HFFc6 (cell line): ENCODE measurements around the gene FER. TPM values are rescaled to one million over a fixed set of nuclear protein-coding genes. Genes with fewer than 3 reads are reported as not detected.
"Not testable (repeated sequence)": the region's sequence is repeated elsewhere in the genome, so short reads cannot be mapped to it uniquely, and the experiment has no call there.

Source experiments
- DNase-seq: peaks from one replicate; pipeline ENCODE4 v3.0.0-alpha.2; 2018
- H3K27ac Mint-ChIP-seq: 2 replicates; pipeline ENCODE4 v1.8.0; 2020; ENCODE audit warnings: mild to moderate bottlenecking, mixed read lengths
- H3K27me3 Mint-ChIP-seq: 2 replicates; pipeline ENCODE4 v1.8.0; 2021; ENCODE audit warnings: mild to moderate bottlenecking, moderate library complexity, mixed read lengths; ENCODE audit not compliant: insufficient read depth
- H3K36me3 Mint-ChIP-seq: 2 replicates; pipeline ENCODE4 v1.8.0; 2021; ENCODE audit warnings: low read depth, mixed read lengths
- H3K4me1 Mint-ChIP-seq: 2 replicates; pipeline ENCODE4 v1.8.0; 2020; ENCODE audit warnings: low read depth, mixed read lengths
- H3K4me3 Mint-ChIP-seq: 2 replicates; pipeline ENCODE4 v1.8.0; 2020; ENCODE audit warnings: mild to moderate bottlenecking, moderate library complexity, mixed read lengths
- H3K9me3 Mint-ChIP-seq: 2 replicates; pipeline ENCODE4 v1.8.0; 2020; ENCODE audit warnings: mild to moderate bottlenecking, mixed read lengths
- CTCF ChIP-seq: fragments of 200-600 bp; sonication (generic); IDR thresholded peaks from 2 replicates; pipeline ENCODE4 v1.5.0; 2021; ENCODE audit warnings: antibody characterized with exemption, mild to moderate bottlenecking
- total RNA-seq, 6 experiments: library from RNA; stranded (reverse); fragmentation: NEBNext Ultra II Directional; extraction: Animal tissue kit (Norgen Biotek cat#: 25700); gene quantifications; 2 replicates in 1 of 6; 3 replicates in 5 of 6; pipeline ENCODE4 v1.2.3, GENCODE V29; 2021

FER gene
- total RNA-seq, 6 experiments from 2014 or later = 20.2 to 24.6 (median 22.9) TPM

DNA sequence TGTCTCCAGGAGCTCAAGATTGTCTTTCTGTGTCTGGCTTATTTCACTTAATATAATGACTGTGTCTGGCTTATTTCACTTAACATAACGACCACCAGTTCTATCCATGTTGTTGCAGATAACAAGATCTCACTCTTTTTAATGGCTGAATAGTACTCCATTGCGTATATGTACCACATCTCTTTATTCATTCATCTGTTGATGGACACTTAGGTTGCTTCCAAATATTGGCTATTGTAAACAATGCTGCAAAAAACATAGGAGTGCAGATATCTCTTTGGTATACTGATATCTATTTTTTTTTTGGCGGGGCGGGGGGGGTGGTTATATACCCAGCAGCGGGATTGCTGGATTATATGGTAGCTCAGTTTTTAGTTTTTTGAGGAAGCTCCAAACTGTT lies 45.5 kb downstream of the FER start:
- H3K36me3 Mint-ChIP-seq = peaks cover 37% of the 10 kb centered on the region
- H3K4me3 Mint-ChIP-seq = no peak overlapping the region
- no peaks in the 10 kb centered on the region for H3K27me3 Mint-ChIP-seq
- peaks cover 12% of the 10 kb centered on the region for H3K4me1 Mint-ChIP-seq
- TF ChIP-seq CTCF = no peak
- H3K9me3 Mint-ChIP-seq = no peaks in the 10 kb centered on the region
- H3K27ac Mint-ChIP-seq = no peak overlapping the region
- DNase-seq = no peak

DNA sequence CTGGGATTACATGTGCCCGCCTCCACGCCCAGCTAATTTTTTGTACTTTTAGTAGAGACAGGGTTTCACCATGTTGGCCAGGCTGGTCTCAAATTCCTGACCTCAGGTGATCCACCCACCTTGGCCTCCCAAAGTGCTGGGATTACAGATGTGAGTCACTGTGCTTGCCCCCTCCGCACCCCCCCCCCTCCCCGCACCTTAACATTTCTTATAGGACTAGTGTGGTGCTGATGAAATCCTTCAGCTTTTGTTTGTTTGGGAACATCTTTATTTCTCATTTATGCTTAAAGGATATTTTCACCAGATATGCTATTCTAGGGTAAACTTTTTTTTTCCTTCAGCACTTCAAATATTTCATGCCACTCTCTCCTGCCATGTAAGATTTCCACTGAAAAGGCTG lies 46.7 kb downstream of the FER start:
- not testable (repeated sequence) for H3K27ac Mint-ChIP-seq

GRCh38 chr5:108797396-108797795 lies 49.7 kb downstream of the FER start:
- no peak for TF ChIP-seq CTCF
- no peak overlapping the region for H3K4me3 Mint-ChIP-seq

More for the DNA sequence above, 46.7 kb downstream of the FER start:
- H3K27me3 Mint-ChIP-seq, DNase-seq, H3K4me3 Mint-ChIP-seq, H3K9me3 Mint-ChIP-seq: not testable (repeated sequence)
- Mint-ChIP-seq H3K36me3 (peaks cover 33% of the 10 kb centered on the region), H3K4me1 (peaks cover 24% of the 10 kb centered on the region)

DNA sequence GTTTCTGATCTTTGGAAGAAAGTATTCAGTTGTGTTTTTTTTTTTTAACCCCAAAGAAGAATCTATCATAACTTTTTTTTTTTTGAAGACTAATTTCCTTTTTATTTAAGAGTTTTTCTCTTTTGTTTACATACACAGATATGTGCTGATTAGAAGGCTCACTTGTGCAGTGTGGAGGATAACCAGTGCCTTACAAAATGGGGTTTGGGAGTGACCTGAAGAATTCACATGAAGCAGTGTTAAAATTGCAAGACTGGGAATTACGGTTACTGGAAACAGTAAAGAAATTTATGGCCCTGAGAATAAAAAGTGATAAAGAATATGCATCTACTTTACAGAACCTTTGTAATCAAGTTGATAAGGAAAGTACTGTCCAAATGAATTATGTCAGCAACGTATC lies 50.3 kb downstream of the FER start:
- Mint-ChIP-seq H3K4me1 (peaks cover 57% of the 10 kb centered on the region), H3K4me3 (no peak overlapping the region), H3K27ac (peak overlapping the region; percentile 27; the same call in 1 of the 2 replicates)

More at GRCh38 chr5:108797396-108797795, 49.7 kb downstream of the FER start:
- peak overlapping the region; percentile 27; the same call in 1 of the 2 replicates for H3K27ac Mint-ChIP-seq
- H3K9me3 Mint-ChIP-seq = peaks cover under 1% of the 10 kb centered on the region; the same call in 1 of the 2 replicates
- DNase-seq = no peak
- peaks cover 51% of the 10 kb centered on the region for H3K4me1 Mint-ChIP-seq
- peaks cover 1% of the 10 kb centered on the region; the same call in 1 of the 2 replicates for H3K27me3 Mint-ChIP-seq
- H3K36me3 Mint-ChIP-seq = peaks cover 42% of the 10 kb centered on the region

GRCh38 chr5:108798513-108799265 lies 51.0 kb downstream of the FER start:
- H3K36me3 Mint-ChIP-seq = peaks cover 47% of the 10 kb centered on the region
- peak overlapping the region; percentile 57 for H3K4me3 Mint-ChIP-seq
- no peak for TF ChIP-seq CTCF
- H3K27ac Mint-ChIP-seq = peak overlapping the region; percentile 76
- H3K9me3 Mint-ChIP-seq = peaks cover 13% of the 10 kb centered on the region
- DNase-seq = no peak
- peaks cover 59% of the 10 kb centered on the region for H3K4me1 Mint-ChIP-seq
- H3K27me3 Mint-ChIP-seq = peaks cover 1% of the 10 kb centered on the region; the same call in 1 of the 2 replicates

More for the DNA sequence above, 50.3 kb downstream of the FER start:
- peaks cover 47% of the 10 kb centered on the region for H3K36me3 Mint-ChIP-seq
- no peak for TF ChIP-seq CTCF
- no peak for DNase-seq
- peaks cover 6% of the 10 kb centered on the region for H3K9me3 Mint-ChIP-seq
- peaks cover 1% of the 10 kb centered on the region; the same call in 1 of the 2 replicates for H3K27me3 Mint-ChIP-seq

DNA sequence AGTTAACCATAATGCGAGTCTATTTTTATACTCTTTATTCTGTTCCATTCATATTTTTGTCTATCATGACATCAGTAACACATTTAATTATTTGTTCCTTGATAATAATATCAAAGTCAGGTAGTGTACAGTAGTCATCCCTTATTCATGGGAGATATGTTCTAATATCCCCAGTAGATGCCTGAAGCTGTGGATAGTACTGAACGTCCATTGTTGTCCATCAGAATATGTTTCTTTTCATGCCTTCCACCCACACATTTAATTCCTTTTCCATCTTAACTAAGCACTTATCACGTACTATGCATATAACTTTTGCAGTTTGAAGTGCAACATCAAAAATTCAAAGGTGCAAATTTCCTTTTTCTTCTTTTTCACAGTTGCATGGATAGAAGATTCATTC lies 53.6 kb downstream of the FER start:
- Mint-ChIP-seq H3K4me3 (peak overlapping the region; percentile 78), H3K27me3 (peaks cover 1% of the 10 kb centered on the region; the same call in 1 of the 2 replicates), H3K27ac (peak overlapping the region; percentile 86), H3K4me1 (peaks cover 59% of the 10 kb centered on the region), H3K9me3 (peaks cover 34% of the 10 kb centered on the region), H3K36me3 (peaks cover 50% of the 10 kb centered on the region)
- no peak for DNase-seq
- TF ChIP-seq CTCF = no peak
